Measurements from ENCODE around the gene TXNDC11. TPM values are rescaled to one million over a fixed set of nuclear protein-coding genes. Genes with fewer than 3 reads are reported as not detected.

TXNDC11 gene
- total RNA-seq, 1 experiment from 2014 or later, result 32.5 TPM

GRCh38 chr16:11631214-11631613, 111.4 kb downstream of the TXNDC11 start:
- in situ Hi-C loops (cut with HindIII; ENCODE audit: low pct_unique_long_range_greater_than_20kb, low sequenced_read_pairs), result no loop called here
- DNase-seq (ENCODE audit: low read depth, low spot score), result no peak

GRCh38 chr16:11630768-11631056, 111.9 kb downstream of the TXNDC11 start:
- DNase-seq (ENCODE audit: low read depth, low spot score), result no peak
- in situ Hi-C loops (cut with HindIII; ENCODE audit: low pct_unique_long_range_greater_than_20kb, low sequenced_read_pairs), result no loop called here

DNA sequence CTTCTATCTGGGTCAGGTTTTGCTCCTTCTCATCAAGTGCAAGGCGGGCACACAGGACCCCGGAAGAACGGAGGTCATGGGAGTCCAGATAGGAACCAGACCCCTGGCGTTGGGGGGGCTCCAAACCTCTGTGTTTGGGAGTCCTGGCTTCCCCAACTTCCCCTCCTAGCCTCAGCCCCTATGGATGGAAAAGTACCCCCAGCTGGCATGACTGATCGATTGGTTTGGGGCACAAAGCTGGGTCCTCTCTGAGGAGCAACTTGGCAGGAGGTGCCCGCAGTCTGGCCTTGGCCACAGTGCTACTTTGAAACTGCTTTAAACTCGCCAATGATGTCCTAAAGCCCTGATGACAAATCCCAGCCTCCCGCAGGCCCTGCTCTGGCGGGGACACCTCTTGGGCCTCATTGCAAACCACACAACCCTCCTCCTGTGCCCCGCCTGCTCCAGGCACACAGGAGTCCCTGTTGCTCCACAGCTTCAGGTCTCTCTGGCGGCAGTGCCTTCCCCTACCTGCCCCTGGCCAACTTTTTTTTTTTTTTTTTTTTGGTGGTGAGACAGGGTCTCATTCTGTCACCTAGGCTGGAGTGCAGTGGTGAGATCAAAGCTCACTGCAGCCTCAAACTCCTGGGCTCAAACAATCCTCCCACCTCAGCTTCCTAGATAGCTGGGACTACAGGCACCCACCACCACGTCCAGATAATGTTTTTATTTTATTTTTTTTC, 112.5 kb downstream of the TXNDC11 start:
- in situ Hi-C loops (cut with HindIII; ENCODE audit: low pct_unique_long_range_greater_than_20kb, low sequenced_read_pairs), result no loop called here
- no peak for DNase-seq (ENCODE audit: low read depth, low spot score)

Small RNA genes within 50 kb of the gene (small RNA-seq; reads per million reads assigned to genes)
- 0 reads per million in 2 experiments for gene RF00017

Other genes with a start within 250 kb of the TXNDC11 start
- 130 and 135 TPM in 2 replicates for gene LITAF, start 155.9 kb downstream of the TXNDC11 start, total RNA-seq (2014; rRNA removed; shearing (Covaris generic))
- gene SNN, start 74.4 kb downstream of the TXNDC11 start, total RNA-seq (2014; rRNA removed; shearing (Covaris generic)), result 22.0 and 23.7 TPM in 2 replicates
- gene ZC3H7A, start 54.4 kb upstream of the TXNDC11 start, total RNA-seq (2014; rRNA removed; shearing (Covaris generic)), result 54.7 and 62.0 TPM in 2 replicates
- 386 and 432 TPM in 2 replicates for gene RSL1D1, start 108.7 kb upstream of the TXNDC11 start, total RNA-seq (2014; rRNA removed; shearing (Covaris generic))
- 47.3 and 55.6 TPM in 2 replicates for gene GSPT1, start 173.1 kb upstream of the TXNDC11 start, total RNA-seq (2014; rRNA removed; shearing (Covaris generic))
- gene NPIPB2, start 199.2 kb upstream of the TXNDC11 start, total RNA-seq (2014; rRNA removed; shearing (Covaris generic)), result 0.61 and 1.2 TPM in 2 replicates
- not detected in 2 replicates for gene TNFRSF17, start 222.4 kb upstream of the TXNDC11 start, total RNA-seq (2014; rRNA removed; shearing (Covaris generic))
- 7.2 and 7.7 TPM in 2 replicates for gene SNX29, start 233.9 kb upstream of the TXNDC11 start, total RNA-seq (2014; rRNA removed; shearing (Covaris generic))

Measured in SK-MEL-5 (cell line).